ENCODE measurements around the gene PITX2. TPM values are rescaled to one million over a fixed set of nuclear protein-coding genes. Genes with fewer than 3 reads are reported as not detected.

Gene PITX2
- total RNA-seq, 1 experiment from 2014 or later, result 11.7 TPM

- DNase-seq (ENCODE audit: low spot score), result no peak
Observed at GRCh38 chr4:110624398-110624780, 1.5 kb upstream of the PITX2 start.

- DNase-seq (ENCODE audit: low spot score), result no peak
Observed at GRCh38 chr4:110623718-110624397, 981 bp upstream of the PITX2 start.

- no peak for DNase-seq (ENCODE audit: low spot score)
Observed at GRCh38 chr4:110621839-110622751, 782 bp downstream of the PITX2 start.

GRCh38 chr4:110621328-110621812, 1.5 kb downstream of the PITX2 start:
- no peak for DNase-seq (ENCODE audit: low spot score)

- DNase-seq (ENCODE audit: low spot score), result no peak
Observed at GRCh38 chr4:110620691-110621327, 2.1 kb downstream of the PITX2 start.

- no peak for DNase-seq (ENCODE audit: low spot score)
Observed at GRCh38 chr4:110620322-110620690, 2.6 kb downstream of the PITX2 start.

- no peak for DNase-seq (ENCODE audit: low spot score)
Observed at GRCh38 chr4:110619463-110620247, 3.2 kb downstream of the PITX2 start.

- no peak for DNase-seq (ENCODE audit: low spot score)
Observed at GRCh38 chr4:110618581-110619462, 4.1 kb downstream of the PITX2 start.

- DNase-seq (ENCODE audit: low spot score), result no peak
Observed at GRCh38 chr4:110617646-110618580, 5.0 kb downstream of the PITX2 start.

GRCh38 chr4:110617075-110617640, 5.7 kb downstream of the PITX2 start:
- DNase-seq (ENCODE audit: low spot score), result no peak

- DNase-seq (ENCODE audit: low spot score), result no peak
Observed at GRCh38 chr4:110616238-110617074, 6.4 kb downstream of the PITX2 start.

- DNase-seq (ENCODE audit: low spot score), result no peak
Observed at GRCh38 chr4:110615353-110616237, 7.3 kb downstream of the PITX2 start.

GRCh38 chr4:110614976-110615352, 7.9 kb downstream of the PITX2 start:
- no peak for DNase-seq (ENCODE audit: low spot score)

GRCh38 chr4:110614173-110614963, 8.5 kb downstream of the PITX2 start:
- no peak for DNase-seq (ENCODE audit: low spot score)

- DNase-seq (ENCODE audit: low spot score), result no peak
Observed at GRCh38 chr4:110613745-110614144, 9.1 kb downstream of the PITX2 start.

- no peak for DNase-seq (ENCODE audit: low spot score)
Observed at GRCh38 chr4:110612631-110613269, 10.1 kb downstream of the PITX2 start.
